GM18951 (cell line): Measurements from ENCODE around the gene TM4SF20.

Source experiments
- POLR2A ChIP-seq: IDR thresholded peaks from 4 replicates; pipeline ENCODE4 v1.6.1; 2011; ENCODE audit warnings: mild to moderate bottlenecking; ENCODE audit not compliant: insufficient read length, insufficient read depth; ENCODE audit errors: extremely low read depth
- in situ Hi-C: fragments of 300-500 bp; cut with MboI; formaldehyde crosslinking; loops from one replicate; pipeline ENCODE4 v1.12.0; 2022; ENCODE audit warnings: low sequenced_read_pairs, mixed read lengths, inconsistent platforms; ENCODE audit not compliant: unreplicated experiment

Gene TM4SF20, protein sequence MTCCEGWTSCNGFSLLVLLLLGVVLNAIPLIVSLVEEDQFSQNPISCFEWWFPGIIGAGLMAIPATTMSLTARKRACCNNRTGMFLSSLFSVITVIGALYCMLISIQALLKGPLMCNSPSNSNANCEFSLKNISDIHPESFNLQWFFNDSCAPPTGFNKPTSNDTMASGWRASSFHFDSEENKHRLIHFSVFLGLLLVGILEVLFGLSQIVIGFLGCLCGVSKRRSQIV

DNA sequence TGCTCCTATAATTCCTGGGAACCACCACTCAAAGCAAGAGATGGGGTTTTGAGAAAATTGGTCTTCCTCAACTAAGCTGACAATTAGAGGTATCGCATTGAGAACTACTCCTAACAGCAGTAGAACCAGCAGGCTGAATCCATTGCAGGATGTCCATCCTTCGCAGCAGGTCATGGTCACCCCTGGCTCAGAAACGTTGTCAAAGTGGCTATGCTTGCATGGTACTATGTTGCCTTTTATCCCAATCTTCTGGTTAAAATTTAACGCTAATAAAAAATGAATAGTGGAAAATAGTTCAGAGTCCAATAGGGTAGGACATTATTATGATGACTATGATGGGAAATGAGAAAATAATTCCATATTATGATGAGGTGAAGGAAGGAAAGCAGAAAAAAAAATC lies at the start of gene TM4SF20:
TSS of gene TM4SF20 (minus strand) at position 212 of the 400 bp plus-strand sequence. CDS start at position 174, 38 bp downstream.
- in situ Hi-C loops, result no loop called here

DNA sequence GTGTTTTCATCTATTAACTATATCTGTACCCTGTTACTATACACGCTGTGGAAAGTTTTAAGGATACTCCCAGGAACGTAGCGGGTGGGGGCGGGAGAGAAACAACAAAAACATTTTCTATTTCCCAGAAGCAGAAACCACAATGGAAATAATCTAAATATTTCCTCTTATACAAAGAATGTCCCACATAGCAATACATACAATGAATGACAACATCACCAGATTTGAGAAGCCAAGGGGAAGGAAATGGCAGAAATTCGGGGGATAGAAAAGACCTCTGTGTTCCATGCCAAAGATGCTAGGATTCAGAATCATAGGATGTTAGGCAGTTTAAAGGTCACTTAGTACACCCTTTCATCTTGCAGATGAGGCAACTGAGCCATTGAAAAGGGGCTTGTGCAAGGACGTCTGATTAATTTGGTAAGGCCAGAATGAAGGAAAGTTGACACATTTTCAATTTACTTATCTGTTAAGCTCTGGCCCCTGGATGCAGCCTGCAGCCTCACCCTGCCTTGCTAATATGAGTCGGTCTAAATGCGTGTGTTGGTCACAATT lies 49.7 kb upstream of the TM4SF20 start:
- in situ Hi-C loops, result no loop called here
- TF ChIP-seq POLR2A, result no peak

More for the DNA sequence above, at the start of gene TM4SF20:
- TF ChIP-seq POLR2A, result no peak

DNA sequence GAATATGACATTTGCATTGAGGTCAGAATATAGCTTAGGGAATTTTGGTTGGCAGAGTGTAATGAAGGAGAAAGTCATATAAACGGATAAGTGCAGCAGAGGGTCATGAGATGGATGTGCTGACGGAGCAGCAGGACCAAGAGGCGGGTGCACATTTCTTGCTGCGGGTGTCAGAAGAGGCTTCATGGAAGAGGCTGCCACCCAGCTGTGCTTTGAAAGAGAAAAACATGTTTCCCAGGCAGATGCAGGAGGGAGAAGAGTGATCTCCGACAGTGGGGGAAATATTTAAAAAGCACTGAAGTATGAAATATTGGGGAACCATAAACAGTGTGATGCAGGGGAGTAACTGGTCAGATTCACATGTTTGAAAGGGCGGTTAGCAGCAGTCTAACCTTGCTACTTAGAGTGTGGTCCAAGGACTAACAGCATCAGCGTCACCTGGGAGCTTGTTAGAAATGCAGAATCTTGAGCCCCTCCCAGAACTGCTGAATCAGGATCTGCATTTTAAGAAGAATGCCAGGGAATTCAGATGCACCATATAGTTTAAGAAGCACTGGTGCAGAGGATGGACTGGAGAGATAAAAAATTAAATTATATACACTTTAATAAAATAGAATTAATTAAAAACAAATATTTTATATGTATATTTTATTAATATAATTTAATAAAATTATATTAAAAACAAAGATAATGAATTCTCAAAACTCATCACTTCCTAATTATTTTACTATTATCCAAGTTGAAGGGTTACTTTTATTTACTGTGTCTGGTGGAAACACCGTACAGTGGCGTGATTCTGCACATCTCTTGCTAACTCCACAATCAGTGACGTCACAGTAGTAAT lies 44.8 kb upstream of the TM4SF20 start:
- in situ Hi-C loops, result no loop called here
- TF ChIP-seq POLR2A, result no peak

DNA sequence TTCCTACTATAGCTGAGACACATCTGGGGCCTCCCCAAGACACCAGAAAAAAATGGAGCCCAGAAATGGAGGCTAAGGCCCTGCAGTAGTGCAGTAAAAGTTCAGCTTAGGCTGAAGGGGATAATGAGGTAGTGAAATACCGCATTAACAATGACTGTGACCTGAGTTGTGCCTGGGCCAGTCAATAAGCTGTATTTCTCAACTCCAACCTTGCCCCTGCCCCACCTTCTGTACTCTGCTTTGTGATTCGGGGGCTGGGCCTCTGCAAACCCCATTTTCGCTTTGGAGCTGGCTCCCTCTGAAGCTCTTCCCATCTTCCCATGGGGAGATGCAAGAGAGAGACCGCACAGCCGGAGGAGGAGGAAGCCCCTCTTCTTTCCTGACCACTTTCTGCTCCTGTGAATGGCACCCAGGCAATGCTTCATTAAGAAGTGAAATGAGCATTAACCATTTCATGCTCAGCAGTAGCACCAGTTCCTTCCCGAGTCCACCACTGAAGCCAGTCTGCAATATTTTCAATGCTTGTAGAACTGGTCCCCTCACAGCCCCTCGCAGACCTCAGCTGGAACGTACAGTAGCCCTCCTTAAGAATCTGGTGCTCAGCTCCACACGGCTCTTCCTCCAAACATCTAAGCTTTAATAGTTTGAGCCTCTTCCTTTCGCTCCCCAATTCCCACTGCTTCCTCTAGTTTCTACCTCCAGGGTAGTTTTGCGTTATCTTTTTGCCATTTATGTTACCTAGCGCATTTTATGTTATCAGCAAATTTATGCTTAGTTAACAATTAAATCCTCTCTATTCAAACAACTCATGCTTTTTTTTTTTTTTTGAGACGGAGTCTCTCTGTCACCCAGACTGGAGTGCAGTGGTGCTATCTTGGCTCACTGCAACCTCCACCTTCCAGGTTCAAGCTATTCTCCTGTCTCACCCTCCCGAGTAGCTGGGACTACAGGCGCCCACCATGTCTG lies 41.3 kb upstream of the TM4SF20 start:
- in situ Hi-C loops, result no loop called here
- no peak for TF ChIP-seq POLR2A

DNA sequence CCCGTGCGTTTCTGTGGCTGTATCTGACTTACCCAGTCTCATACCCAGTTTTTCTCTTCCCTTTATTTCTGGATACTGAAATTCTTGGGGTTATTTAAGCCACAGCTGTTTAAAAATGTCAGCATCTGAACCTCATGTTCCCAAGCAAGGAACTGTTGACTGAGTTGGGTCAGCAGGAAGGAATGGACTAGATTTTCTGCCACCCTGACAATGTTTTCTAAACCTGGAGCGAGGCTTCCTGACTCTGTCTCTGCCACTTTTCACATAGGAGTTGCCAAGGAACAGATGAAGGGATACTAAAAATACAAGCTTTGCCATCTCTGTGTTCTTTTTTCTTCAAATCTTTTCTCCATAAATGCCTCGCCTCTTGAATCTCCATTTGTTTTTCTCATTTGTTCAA lies 37.6 kb upstream of the TM4SF20 start:
- in situ Hi-C loops, result no loop called here

DNA sequence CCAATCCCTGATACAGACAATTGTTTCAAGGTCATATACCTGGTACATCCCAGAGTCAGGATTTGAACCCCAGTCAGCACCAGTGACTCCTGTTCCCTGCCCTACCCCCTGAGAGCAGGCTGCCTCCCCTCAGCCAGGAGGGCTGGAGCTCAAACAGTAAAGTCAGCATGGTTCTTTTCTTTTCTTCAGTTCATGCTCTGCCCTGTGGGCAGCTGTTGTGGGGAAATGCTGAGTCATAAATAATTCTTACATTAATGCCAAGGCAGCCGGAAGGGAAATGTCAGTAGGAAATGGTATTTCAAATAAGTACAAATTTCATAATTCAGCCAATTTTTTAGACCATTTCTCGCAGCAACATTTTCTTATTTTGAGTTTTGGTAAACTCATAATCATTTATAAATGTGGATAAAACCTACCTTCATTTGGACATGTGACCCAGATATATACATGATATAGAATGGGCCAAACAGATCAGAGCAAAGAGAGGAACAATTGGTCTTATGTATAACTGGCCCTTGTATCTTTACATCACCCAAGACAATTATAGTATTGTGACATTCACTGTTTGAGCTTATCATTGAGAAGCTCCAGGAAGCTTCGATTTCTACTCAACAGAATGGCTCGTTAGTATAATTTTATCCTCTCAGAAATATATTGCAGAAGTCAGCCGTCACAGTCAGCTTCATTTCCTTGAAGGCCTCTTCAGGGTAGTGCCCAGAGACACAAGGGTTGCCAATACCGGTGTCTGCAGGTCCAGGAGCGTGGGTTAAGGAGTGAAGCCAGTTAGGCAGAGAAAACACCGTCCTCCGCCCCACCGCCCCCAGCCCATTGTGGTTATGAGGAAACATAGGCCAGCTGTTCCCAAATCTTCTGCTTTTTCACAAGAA lies 36.7 kb upstream of the TM4SF20 start:
- in situ Hi-C loops, result no loop called here
- no peak for TF ChIP-seq POLR2A

More for the DNA sequence above, 37.6 kb upstream of the TM4SF20 start:
- TF ChIP-seq POLR2A, result no peak

DNA sequence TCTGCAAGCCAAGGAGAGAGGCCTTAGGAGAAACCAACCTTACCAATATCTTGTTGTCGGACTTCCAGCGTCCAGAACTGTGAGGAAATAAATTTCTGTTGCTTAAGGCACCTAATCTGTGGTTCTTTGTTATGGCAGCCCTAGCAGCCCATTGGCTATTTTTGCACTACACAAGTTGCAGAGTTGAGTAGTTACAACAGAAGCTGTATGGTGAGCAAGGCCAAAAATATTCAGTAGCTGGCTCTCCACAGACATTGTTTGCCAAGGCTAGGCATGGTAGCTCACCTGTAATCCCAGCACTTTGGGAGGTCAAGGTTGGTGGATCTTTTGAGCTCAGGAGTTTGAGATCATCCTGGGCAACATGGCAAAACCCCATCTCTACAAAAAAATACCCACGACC lies 35.7 kb upstream of the TM4SF20 start:
- in situ Hi-C loops, result no loop called here
- no peak for TF ChIP-seq POLR2A

DNA sequence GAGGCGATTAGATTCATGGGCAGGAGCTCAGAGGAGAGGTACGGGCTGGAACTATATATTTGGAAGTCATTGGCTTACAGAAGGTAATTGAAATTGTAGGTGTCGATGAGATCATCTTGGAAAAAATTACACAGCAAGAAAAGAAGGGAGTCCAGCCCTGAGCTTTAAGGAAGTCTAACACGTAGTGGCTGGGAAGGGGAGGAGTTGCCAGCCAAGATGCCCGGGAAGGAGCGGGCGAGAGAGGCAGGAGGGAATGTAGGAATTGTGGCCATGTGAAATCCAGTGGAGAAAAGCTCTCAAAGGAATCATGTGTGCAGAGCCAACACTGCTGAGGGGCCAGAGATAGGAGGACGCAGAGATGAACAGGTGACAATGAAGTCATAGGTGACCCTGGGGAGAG lies 34.3 kb upstream of the TM4SF20 start:
- in situ Hi-C loops, result no loop called here
- TF ChIP-seq POLR2A, result no peak

DNA sequence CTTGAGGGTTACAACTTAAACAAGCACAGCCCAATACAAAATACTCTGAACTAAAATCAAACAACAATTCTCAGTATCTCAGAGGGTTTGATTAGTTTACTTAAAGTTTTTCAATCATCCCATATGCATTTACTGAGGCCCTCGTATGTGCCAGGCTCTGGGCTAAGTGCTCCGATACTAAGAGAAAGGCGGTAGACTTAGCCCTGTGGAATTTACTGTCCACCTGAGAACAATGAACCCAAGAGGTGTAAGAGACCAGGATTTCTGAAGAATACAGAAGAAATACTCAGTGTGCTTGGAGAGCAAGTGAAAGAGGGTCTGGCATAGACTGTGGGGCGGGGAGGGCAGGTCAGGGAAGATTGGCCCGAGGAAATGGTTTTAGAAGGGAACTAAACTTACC lies 33.8 kb upstream of the TM4SF20 start:
- in situ Hi-C loops, result no loop called here
- no peak for TF ChIP-seq POLR2A

DNA sequence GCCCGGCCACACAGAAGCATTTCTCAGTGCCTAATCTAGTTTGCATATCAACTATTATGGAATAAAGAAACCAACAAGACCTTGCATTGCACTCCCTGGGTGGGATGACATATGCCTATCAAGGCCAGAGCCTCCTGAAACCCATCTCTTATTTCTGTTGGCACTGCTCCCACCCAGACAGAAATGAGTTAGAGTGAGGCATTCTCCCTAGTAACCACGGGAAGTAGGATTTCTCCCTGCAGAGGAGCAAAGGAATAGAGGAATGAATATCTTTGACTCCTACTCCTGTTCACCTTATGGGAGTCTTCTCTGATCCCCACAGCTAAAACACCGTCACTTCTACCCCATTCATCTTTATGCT lies 32.9 kb upstream of the TM4SF20 start:
- TF ChIP-seq POLR2A, result no peak
- in situ Hi-C loops, result no loop called here

DNA sequence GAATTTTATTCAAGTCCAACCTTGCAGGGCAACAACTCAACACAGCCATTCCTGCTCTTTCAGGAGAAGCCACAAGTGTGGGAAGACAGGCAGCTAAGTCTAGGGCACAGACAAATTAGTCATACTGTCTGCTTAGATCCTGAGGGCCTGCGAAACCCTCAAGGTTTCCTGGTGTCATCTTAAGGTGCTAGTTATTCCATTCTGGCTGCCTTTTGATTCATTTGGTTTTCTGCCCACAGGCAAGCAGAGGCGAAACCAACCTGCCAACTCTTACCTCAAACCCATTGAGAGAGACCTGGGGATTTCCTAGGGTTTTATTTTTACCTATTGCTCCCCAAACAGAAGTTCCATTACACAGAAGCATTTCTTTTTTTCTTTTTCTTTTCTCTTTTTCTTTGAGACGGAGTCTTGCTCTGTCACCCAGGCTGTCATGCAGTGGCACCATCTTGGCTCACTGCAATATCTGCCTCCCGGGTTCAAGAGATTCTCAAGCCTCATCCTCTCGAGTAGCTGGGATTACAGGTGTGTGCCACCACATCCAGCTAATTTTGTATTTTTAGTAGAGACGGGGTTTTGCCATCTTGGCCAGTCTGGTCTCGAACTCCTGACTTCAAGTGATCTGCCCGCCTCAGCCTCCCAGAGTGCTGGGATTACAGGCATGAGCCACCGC lies 32.3 kb upstream of the TM4SF20 start:
- in situ Hi-C loops, result no loop called here
- no peak for TF ChIP-seq POLR2A
